GM13976 (cell line): Measurements from ENCODE around the gene DHX16.
A peak's percentile ranks its signal among the peaks of the same experiment; 100 is the strongest.

Experiments used
- DNase-seq: peaks from one replicate; pipeline ENCODE4 v3.0.0; 2012; ENCODE audit warnings: low spot score
- in situ Hi-C: fragments of 300-500 bp; cut with MboI; formaldehyde crosslinking; loops from one replicate; pipeline ENCODE4 v1.12.0; 2022; ENCODE audit warnings: low sequenced_read_pairs, mixed read lengths, inconsistent platforms; ENCODE audit not compliant: unreplicated experiment
- TF ChIP-seq, protein P1 (sequence below): IDR thresholded peaks from 2 replicates; pipeline ENCODE4 v1.5.1; 2012; ENCODE audit warnings: borderline replicate concordance, mild to moderate bottlenecking; ENCODE audit not compliant: insufficient read depth; ENCODE audit errors: extremely low read depth, missing control alignments, control extremely low read depth

Gene DHX16

DNA sequence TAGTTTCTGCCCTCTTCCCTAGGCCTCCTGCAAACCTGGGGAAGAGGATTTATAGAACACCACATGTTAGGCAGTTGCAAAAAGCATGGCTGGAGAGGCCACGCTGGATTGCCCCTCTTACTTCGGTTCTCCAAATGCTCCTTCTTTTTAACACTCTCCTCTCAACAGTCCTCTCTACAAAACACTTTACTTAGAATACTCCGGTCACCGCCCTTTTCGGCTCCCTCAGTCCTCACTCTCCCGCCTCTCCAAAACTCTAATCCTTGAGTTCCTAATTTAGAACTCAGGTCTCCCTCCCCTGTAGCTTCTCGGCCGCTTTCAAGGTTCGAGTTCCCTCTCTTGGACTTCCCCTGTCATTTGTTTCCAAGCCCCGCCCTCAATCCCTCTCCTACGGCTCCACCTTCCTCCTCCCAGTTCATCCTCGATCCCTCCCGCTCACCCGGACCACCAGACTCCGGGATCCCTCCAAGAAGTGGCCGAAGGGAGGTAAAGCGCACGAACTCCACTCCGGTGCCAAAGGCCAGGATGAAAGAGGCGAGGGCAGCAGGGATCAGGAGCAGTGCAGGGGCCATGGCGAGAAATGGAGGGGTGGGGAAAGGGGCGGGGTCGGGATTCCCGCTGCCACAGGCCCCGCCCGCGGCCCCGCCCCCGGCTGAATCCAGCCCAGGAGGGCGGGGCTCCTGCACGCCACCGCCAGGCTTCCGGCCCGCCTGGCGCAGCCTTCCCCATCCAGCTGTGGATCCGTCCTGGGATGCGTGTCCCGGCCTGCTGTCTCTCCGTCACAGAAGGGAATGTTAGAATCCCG, 17.8 kb upstream of the DHX16 start, which contains the start of gene NRM:
TSS of gene NRM (minus strand) at position 582 of the 805 bp plus-strand sequence. CDS start at position 572, 10 bp downstream.
- TF ChIP-seq, protein P1, sequence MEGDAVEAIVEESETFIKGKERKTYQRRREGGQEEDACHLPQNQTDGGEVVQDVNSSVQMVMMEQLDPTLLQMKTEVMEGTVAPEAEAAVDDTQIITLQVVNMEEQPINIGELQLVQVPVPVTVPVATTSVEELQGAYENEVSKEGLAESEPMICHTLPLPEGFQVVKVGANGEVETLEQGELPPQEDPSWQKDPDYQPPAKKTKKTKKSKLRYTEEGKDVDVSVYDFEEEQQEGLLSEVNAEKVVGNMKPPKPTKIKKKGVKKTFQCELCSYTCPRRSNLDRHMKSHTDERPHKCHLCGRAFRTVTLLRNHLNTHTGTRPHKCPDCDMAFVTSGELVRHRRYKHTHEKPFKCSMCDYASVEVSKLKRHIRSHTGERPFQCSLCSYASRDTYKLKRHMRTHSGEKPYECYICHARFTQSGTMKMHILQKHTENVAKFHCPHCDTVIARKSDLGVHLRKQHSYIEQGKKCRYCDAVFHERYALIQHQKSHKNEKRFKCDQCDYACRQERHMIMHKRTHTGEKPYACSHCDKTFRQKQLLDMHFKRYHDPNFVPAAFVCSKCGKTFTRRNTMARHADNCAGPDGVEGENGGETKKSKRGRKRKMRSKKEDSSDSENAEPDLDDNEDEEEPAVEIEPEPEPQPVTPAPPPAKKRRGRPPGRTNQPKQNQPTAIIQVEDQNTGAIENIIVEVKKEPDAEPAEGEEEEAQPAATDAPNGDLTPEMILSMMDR, result no peak
- in situ Hi-C loops, result no loop called here
- DNase-seq, result peak; percentile 91

DNA sequence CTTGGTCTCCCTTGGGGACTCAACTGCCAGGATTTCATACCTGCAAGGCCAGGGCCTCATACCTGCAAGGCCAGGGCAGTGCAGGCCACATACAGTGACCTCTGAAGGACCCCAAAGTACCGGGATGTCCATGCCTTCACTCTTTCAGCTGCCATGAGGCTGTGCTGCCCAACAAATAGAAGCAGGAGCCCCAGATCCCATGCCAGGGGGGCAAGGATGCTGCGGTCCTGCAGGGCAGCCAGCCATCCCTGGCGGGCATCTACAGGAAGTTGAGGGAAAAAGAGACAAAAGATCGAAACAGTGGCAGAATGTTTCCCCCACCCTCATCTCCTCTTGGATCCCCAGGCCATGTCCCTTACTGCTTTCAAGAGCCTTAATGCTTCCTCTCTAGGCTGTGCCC, 17.2 kb upstream of the DHX16 start:
- no peak for DNase-seq
- TF ChIP-seq, protein P1, result no peak
- in situ Hi-C loops, result no loop called here

DNA sequence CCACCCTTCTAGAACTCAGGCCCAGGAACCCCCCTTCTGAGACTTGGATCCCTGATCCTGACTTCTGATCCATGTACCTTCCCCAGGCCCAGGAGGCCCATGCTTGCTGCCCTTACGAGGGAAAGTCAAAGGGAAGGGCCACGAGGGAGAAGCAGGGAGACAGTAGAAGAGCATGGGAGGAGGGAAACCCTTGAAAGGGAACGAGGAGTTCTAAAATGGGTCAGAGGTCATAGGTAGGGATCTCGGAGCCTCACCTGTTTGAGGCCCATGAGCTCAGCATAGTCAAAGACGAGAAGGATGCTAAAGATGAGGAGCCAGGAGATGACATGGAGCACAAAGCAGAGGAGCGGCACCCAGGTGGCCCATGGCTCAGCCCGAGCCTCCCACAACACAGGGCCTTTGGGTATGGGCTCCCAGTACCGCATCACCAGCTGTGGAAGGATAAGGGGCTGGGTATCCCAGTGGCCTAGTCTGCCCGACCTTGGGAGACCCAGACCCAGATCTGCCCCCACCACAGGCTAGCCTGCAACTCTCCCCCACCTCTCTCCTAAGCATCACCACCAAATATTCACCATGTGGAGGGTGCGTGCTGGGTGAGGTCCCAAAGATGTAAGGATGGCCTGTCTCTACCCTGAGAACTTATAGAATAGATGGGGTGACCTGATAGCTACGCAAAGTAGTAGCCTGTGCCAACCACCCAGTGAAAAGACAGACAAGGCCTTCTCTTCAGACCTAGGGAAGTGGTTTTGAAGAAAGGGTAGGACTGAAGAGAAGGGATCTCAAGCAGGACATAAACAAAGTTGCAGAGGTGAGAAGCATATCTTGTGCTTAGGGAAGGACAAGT, 16.4 kb upstream of the DHX16 start:
- TF ChIP-seq, protein P1, result no peak
- DNase-seq, result no peak
- in situ Hi-C loops, result no loop called here

DNA sequence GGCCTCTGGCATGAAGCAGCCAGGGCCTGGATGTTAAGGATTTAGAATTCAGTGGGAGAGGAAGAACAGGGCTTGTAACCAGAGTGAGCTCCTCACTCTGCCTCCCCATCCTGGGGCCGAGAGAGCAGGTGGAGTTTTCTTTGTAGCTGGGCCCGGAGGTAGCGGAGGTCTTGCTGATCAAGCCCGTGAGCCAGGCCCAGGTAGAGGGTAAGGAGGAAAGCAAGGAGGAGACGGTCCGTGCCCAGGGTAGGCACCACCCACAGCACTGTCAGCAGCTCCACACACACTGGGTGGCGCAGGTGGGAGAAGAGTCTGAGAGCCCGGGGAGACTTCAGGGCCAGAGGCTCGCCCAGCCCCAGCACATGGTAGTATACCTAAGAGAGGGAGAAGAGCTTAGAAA, 15.8 kb upstream of the DHX16 start:
- TF ChIP-seq, protein P1, result no peak
- in situ Hi-C loops, result no loop called here
- no peak for DNase-seq

DNA sequence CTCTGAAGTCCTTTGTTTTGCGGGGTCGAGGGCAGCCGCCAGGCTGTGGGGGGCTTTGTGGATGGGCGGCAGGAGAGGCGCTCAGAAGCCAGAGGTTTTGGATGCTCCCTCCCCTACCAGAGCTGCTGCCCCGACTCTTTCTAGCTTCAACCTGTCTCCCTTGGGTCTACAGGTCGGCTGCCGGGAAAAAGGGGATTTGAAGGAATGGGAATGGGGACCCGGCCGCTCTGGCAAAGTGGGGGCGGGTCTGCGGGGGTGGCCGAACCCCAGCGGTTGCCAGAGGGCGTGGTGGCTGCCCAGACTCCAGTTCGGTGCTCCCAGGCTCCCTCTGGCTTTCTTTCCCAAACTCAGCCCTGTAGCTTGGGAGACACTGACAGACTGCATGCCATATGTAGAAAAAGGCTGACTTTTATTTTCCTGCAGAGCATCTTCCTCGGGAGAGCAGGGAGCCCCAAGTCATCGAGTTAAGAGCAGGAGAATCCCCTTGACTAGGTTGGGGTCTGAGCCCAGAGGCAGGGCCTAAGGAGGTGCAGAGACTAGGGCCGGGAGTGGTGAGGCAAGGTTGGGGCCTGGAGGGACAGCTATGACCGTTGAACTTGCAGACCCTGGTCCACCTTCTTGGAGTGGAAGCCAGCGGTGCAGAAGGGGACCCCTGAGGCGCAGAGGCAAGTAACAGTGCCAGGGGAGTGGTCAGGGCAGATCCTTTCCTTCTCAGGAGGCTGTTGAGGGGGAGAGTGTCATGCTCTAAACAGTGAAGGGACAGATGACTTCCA, 15.0 kb upstream of the DHX16 start:
- TF ChIP-seq, protein P1, result no peak
- DNase-seq, result no peak

DNA sequence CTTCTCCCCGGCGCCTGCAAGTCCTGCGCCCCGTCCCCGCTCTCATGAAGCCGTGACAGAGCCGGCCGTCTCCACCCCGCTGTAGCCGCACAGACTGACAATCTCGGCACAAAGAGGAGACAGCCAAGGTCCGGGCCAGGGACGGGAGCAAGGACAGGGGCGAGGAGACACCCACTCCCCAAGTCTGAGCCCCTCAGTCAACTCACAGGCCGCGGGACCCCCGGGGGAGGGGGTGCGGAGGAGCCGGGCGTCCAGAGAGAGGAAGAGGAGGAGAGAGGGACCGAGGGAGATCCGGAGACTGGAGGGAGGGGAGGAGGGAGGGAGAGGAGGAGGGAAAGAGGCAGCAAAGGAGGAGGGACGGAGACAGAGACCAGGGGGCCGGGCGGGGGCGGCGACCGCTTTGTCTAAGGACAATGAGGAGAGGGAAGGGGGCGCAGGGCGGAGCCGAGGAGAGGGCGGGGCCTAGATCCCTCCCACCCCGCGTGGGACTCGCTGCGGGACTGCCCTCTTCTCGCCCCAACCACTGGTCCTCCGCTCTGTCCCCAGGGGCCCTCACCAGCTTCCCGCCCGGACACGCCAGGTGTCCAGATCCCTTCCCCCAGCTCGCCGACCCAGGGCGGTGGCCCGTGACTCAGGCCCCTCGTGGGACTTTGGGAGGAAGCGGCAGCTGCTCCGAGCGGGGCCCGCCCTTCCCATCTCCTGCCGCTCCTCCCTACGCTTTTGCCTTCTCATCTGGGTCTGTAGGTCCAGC, 14.3 kb upstream of the DHX16 start:
- in situ Hi-C loops, result no loop called here
- TF ChIP-seq, protein P1, result no peak
- peak; percentile 90 for DNase-seq

More for the DNA sequence above, 15.0 kb upstream of the DHX16 start:
- in situ Hi-C loops, result no loop called here
